Measurements from ENCODE around the gene VPS8.

The VPS8 gene

DNA sequence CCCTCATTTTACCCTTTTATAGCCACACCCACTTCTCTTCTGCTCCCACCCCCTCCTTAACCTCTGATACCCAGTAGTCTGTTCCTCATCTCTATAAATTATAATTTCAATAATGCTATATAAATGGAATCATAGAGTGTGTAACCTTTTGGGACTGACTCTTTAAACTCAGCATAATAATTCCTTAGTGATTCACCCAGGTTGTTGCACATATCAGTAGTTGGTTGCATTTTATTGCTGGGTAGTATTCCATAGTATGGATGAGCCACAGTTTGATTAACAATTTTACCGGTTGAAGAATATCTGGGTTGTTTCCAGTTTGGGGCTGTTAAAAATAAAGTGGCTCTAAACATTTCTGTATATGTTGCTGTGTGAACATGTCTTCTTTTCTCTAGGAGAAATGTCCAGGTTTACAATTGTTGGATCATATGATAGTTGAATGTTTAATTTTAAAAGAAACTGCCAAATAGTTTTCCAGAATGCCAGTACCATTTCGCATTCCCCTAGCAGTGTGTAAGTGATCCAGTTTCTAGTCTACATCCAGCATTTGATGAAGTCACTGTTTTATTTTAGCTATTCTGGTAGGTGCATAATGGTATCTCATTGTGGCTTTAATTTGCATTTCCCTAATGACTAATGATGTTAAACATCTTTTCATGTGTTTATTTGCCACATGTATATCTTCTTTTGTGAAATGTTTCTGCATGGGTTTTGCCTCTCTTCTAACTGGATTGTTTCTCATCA lies 68.5 kb downstream of the VPS8 start:
- TF ChIP-seq, protein P1, sequence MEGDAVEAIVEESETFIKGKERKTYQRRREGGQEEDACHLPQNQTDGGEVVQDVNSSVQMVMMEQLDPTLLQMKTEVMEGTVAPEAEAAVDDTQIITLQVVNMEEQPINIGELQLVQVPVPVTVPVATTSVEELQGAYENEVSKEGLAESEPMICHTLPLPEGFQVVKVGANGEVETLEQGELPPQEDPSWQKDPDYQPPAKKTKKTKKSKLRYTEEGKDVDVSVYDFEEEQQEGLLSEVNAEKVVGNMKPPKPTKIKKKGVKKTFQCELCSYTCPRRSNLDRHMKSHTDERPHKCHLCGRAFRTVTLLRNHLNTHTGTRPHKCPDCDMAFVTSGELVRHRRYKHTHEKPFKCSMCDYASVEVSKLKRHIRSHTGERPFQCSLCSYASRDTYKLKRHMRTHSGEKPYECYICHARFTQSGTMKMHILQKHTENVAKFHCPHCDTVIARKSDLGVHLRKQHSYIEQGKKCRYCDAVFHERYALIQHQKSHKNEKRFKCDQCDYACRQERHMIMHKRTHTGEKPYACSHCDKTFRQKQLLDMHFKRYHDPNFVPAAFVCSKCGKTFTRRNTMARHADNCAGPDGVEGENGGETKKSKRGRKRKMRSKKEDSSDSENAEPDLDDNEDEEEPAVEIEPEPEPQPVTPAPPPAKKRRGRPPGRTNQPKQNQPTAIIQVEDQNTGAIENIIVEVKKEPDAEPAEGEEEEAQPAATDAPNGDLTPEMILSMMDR (conservative IDR thresholded peaks at IDR 0.05; ENCODE audit: low read depth, low read length): no peak
- no peak overlapping the region for H3K4me3 ChIP-seq (ENCODE audit: low read depth, low read length)
- no peak for DNase-seq (ENCODE audit: low read depth)

DNA sequence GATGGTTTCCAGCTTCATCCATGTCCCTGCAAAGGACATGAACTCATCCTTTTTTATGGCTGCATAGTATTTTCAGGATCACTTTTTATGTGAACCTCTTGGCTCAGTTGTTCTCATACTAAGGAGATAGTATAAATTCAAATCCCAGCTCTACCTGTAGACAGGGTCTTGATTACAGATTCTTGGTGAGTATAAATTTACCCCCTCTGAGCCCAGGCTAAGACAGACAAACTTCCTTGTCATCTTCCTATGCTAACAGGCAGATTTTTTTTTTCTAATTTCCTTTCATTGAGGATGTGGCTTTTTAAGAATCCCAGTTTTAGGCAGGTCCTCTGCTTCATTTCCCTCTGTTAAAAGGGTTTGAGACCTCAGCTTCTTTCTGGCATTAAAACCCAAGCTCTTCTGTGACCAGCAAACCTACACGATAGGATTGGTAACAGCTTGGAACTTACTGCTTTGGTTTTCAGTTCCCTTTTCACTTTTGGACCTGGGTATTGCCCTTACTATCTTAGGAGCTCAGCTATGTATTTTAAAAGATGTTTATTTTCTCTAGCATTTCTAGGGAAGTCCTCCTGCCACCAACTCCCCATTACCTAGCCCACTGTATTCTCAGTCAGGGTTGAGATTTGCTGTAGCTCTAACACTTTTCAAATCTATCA lies 72.5 kb downstream of the VPS8 start:
- DNase-seq (ENCODE audit: low read depth): no peak
- TF ChIP-seq, protein P1 (conservative IDR thresholded peaks at IDR 0.05; ENCODE audit: low read depth, low read length): no peak
- H3K4me3 ChIP-seq (ENCODE audit: low read depth, low read length): no peak overlapping the region

DNA sequence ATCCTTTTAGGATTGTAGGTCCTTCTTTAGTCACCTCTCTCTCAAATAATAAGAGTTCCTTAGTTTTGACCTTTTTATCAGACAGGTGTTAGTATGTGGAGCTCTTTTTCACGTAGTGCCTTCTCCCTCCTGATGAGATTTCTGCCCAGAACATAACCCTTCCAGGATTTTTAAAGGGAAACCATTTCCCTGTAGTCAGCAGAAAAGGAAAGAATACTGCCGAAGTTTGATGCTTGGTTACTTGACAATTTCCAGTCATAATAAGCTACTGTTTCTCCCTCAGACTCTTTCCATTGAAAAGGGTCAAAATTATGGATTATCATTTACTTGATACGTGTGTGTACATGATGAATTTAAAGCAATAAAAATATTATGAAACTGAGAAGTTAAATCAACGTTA lies 73.1 kb downstream of the VPS8 start:
- TF ChIP-seq, protein P1 (conservative IDR thresholded peaks at IDR 0.05; ENCODE audit: low read depth, low read length): no peak
- DNase-seq (ENCODE audit: low read depth): no peak
- no peak overlapping the region for H3K4me3 ChIP-seq (ENCODE audit: low read depth, low read length)

DNA sequence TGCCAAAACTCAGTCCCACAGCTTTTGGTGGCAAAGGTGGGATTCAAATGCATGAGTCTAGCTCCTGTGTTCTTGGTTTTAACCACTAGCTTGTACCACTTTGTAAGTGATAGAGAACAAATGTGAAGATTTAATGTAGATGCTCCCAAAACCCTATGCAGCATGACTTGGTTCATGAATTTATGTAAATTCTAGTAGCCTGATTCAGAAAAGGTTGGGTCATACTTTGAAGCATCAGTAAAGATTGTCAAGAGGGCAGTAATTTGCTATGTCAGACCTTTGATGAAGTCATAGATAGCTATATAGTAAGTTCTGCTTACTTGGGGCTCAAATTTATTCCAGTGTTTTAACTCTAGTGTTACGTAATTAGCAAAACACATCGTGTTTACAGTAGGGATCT lies 75.6 kb downstream of the VPS8 start:
- DNase-seq (ENCODE audit: low read depth): no peak
- no peak overlapping the region for H3K4me3 ChIP-seq (ENCODE audit: low read depth, low read length)
- TF ChIP-seq, protein P1 (conservative IDR thresholded peaks at IDR 0.05; ENCODE audit: low read depth, low read length): no peak

DNA sequence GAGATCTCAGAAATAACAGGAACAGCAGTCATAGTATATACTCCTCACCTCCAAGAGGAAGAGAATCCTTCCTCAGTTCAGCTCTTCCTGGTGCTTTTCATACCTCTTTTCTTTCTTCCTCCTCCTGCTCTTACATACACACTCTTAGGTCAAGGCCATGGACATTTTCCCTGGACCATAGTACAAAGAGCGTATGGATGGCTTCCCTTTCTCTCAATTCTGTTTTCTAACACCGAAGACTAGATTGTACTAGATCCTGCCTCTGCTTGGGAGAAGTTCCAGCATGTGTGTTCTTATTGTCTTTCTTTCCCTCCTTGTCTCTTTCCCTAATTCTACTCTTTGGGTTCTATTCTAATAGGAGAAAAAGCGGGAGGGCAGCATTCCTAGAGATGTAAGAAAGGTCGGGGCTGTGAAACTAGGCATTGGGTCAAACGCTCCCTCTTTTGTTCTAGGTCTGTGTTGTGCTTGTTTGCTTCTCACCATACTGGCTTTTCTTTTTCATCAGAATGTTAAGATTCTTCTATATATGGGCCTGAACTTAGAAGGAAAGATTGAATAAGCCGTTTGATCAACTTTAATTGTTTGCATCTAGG lies 77.4 kb downstream of the VPS8 start:
- TF ChIP-seq, protein P1 (conservative IDR thresholded peaks at IDR 0.05; ENCODE audit: low read depth, low read length): no peak
- DNase-seq (ENCODE audit: low read depth): no peak
- H3K4me3 ChIP-seq (ENCODE audit: low read depth, low read length): no peak overlapping the region

DNA sequence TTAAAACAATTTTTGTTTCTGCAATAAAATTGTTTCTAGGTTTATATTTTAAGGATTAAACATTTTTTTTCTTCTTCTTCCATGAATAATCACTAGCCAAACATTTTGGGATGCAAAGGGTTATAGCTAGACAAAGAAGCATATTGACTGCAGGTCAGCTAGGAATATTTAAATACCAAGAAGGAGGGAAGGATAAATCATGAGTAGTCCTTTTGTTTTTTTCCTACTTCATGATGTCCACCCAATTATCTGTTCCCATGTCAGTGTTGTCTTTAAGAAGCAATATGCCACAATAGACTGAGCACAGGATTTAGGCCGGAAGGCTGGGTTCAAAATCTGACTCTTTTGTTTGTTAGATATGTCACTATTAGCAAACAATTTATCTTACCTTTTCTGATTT lies 82.1 kb downstream of the VPS8 start:
- DNase-seq (ENCODE audit: low read depth): no peak
- TF ChIP-seq, protein P1 (conservative IDR thresholded peaks at IDR 0.05; ENCODE audit: low read depth, low read length): no peak
- H3K4me3 ChIP-seq (ENCODE audit: low read depth, low read length): no peak overlapping the region

Measured in choroid plexus epithelial cell (primary cell).